ENCODE results near the gene SLC38A4.
"Not testable (repeated sequence)": the region's sequence is repeated elsewhere in the genome, so short reads cannot be mapped to it uniquely, and the experiment has no call there.

SLC38A4 gene

GRCh38 chr12:46825591-46826414, at the start of gene SLC38A4:
Gene SLC38A4 (minus strand): TSS chr12:46825997. CDS start chr12:46793071, 32,926 bp downstream.
- no peak for DNase-seq (ENCODE audit: low read depth, low spot score)

GRCh38 chr12:46875095-46875494, 49.3 kb upstream of the SLC38A4 start:
- no peak for DNase-seq (ENCODE audit: low read depth, low spot score)

GRCh38 chr12:46874642-46875041, 48.8 kb upstream of the SLC38A4 start:
- DNase-seq (ENCODE audit: low read depth, low spot score): no peak

GRCh38 chr12:46872135-46872534, 46.3 kb upstream of the SLC38A4 start:
- DNase-seq (ENCODE audit: low read depth, low spot score): no peak

- no peak for DNase-seq (ENCODE audit: low read depth, low spot score)
Measured at GRCh38 chr12:46865311-46865710, 39.5 kb upstream of the SLC38A4 start.

GRCh38 chr12:46858368-46858767, 32.6 kb upstream of the SLC38A4 start:
- no peak for DNase-seq (ENCODE audit: low read depth, low spot score)

GRCh38 chr12:46857486-46857885, 31.7 kb upstream of the SLC38A4 start:
- no peak for DNase-seq (ENCODE audit: low read depth, low spot score)

GRCh38 chr12:46855760-46856159, 30.0 kb upstream of the SLC38A4 start:
- DNase-seq (ENCODE audit: low read depth, low spot score): no peak

GRCh38 chr12:46854188-46854587, 28.4 kb upstream of the SLC38A4 start:
- DNase-seq (ENCODE audit: low read depth, low spot score): not testable (repeated sequence)

- DNase-seq (ENCODE audit: low read depth, low spot score): not testable (repeated sequence)
Measured at GRCh38 chr12:46848792-46849191, 23.0 kb upstream of the SLC38A4 start.

- no peak for DNase-seq (ENCODE audit: low read depth, low spot score)
Measured at GRCh38 chr12:46847001-46847400, 21.2 kb upstream of the SLC38A4 start.

GRCh38 chr12:46843811-46844210, 18.0 kb upstream of the SLC38A4 start:
- no peak for DNase-seq (ENCODE audit: low read depth, low spot score)

GRCh38 chr12:46841891-46842290, 16.1 kb upstream of the SLC38A4 start:
- DNase-seq (ENCODE audit: low read depth, low spot score): no peak

- no peak for DNase-seq (ENCODE audit: low read depth, low spot score)
Measured at GRCh38 chr12:46839964-46840363, 14.2 kb upstream of the SLC38A4 start.

- no peak for DNase-seq (ENCODE audit: low read depth, low spot score)
Measured at GRCh38 chr12:46839232-46839631, 13.4 kb upstream of the SLC38A4 start.

GRCh38 chr12:46835785-46836184, 10.0 kb upstream of the SLC38A4 start:
- no peak for DNase-seq (ENCODE audit: low read depth, low spot score)

GRCh38 chr12:46832130-46832704, 6.4 kb upstream of the SLC38A4 start:
- DNase-seq (ENCODE audit: low read depth, low spot score): no peak

GRCh38 chr12:46831335-46832129, 5.7 kb upstream of the SLC38A4 start:
- DNase-seq (ENCODE audit: low read depth, low spot score): no peak

- DNase-seq (ENCODE audit: low read depth, low spot score): no peak
Measured at GRCh38 chr12:46830731-46831334, 5.0 kb upstream of the SLC38A4 start.

- no peak for DNase-seq (ENCODE audit: low read depth, low spot score)
Measured at GRCh38 chr12:46824709-46825108, 1.1 kb downstream of the SLC38A4 start.

GRCh38 chr12:46818642-46819041, 7.2 kb downstream of the SLC38A4 start:
- DNase-seq (ENCODE audit: low read depth, low spot score): no peak

GRCh38 chr12:46815809-46816208, 10.0 kb downstream of the SLC38A4 start:
- no peak for DNase-seq (ENCODE audit: low read depth, low spot score)
